Measurements from ENCODE around the gene SYNPO2. TPM values are rescaled to one million over a fixed set of nuclear protein-coding genes. Genes with fewer than 3 reads are reported as not detected.

Gene SYNPO2
- total and polyA plus RNA-seq, 2 of the 13 experiments (the other 11 are each of a cell fraction or from before 2014, with no cell fraction given), result not detected

GRCh38 chr4:118972167-118972566 is 83.5 kb downstream of the SYNPO2 start (continued):
- no peak for TF ChIP-seq SRSF1 (optimal IDR thresholded peaks at IDR 0.05; ENCODE audit: low read depth, low read length)
- no peak for TF ChIP-seq RELA (CRISPR knock-in tag; IDR thresholded peaks at IDR 0.05)
- no peak for TF ChIP-seq ZNF343 (CRISPR knock-in tag; IDR thresholded peaks at IDR 0.05)
- TF ChIP-seq ZNF672 (CRISPR knock-in tag; IDR thresholded peaks at IDR 0.05), result no peak
- no peak for TF ChIP-seq RARG (CRISPR knock-in tag; IDR thresholded peaks at IDR 0.05; ENCODE audit: low read depth)
- no peak for TF ChIP-seq NFE2 (CRISPR knock-in tag; IDR thresholded peaks at IDR 0.05)
- TF ChIP-seq CEBPZ (IDR thresholded peaks at IDR 0.05; ENCODE audit: low read length), result no peak

GRCh38 chr4:118973295-118973694 is 84.6 kb downstream of the SYNPO2 start:
- Histone ChIP-seq H3K79me2 (ENCODE audit: insufficient read depth, low read length) (no peaks in the 10 kb centered on the region), H3K9me3 (ENCODE audit: low read length) (no peaks in the 10 kb centered on the region), H3K4me3 (replicated peaks in 1 of 3; ENCODE audit: insufficient read depth in 1 of 3, low read depth in 2 of 3, low read length in 3 of 3) (no peak overlapping the region), H3K9ac (ENCODE audit: insufficient read depth, low read depth, low read length) (no peak overlapping the region), H2AFZ (ENCODE audit: low read length) (no peak overlapping the region), H3K36me3 (replicated peaks in 1 of 2; ENCODE audit: control insufficient read depth in 1 of 2, insufficient read depth in 2 of 2, low read length in 2 of 2) (no peaks in the 10 kb centered on the region), H3K4me1 (ENCODE audit: insufficient read depth, low read length) (peaks cover 9% of the 10 kb centered on the region), H3K27ac (ENCODE audit: extremely low read length, insufficient read depth, low read length) (no peak overlapping the region), H4K20me1 (ENCODE audit: insufficient read depth, low read length) (no peaks in the 10 kb centered on the region), H3K4me2 (ENCODE audit: low read depth, low read length) (no peak overlapping the region), H3K27me3 (ENCODE audit: control insufficient read depth in 1 of 2, insufficient read depth in 2 of 2, low read length in 2 of 2) (no peaks in the 10 kb centered on the region)
- no TSS peak for BruUV-seq (replicated peaks)
- intact Hi-C loops (cut with micrococcal nuclease; ENCODE audit: unreplicated experiment) (no loop called here), in situ Hi-C loops (cut with HindIII; ENCODE audit: extremely low pct_ligation_motif_present, low pct_unique_long_range_greater_than_20kb) (no loop called here)
- CTCF ChIA-PET (ENCODE audit: low intra/inter-chr PET ratio, low total read pairs), result no interaction called here
- no peak for FAIRE-seq
- DNase-seq (ENCODE audit: low spot score), result no peak
- no peak for ATAC-seq
- WGBS (ENCODE audit: low lambda C conversion rate), result 30% methylated on average over 6 of the region's 6 CpGs
- no peak for TF ChIP-seq HOMEZ (CRISPR knock-in tag; IDR thresholded peaks at IDR 0.05; ENCODE audit: low read depth)
- POLR2A ChIA-PET, result no interaction called here

All from HepG2 (cell line).